ENCODE measurements around the gene PNLIPRP3. TPM values are rescaled to one million over a fixed set of nuclear protein-coding genes. Genes with fewer than 3 reads are reported as not detected.

PNLIPRP3 gene
- total and polyA plus RNA-seq, 2 donors (not counting 1 experiment from before 2014, with no cell fraction given), result not detected

DNA sequence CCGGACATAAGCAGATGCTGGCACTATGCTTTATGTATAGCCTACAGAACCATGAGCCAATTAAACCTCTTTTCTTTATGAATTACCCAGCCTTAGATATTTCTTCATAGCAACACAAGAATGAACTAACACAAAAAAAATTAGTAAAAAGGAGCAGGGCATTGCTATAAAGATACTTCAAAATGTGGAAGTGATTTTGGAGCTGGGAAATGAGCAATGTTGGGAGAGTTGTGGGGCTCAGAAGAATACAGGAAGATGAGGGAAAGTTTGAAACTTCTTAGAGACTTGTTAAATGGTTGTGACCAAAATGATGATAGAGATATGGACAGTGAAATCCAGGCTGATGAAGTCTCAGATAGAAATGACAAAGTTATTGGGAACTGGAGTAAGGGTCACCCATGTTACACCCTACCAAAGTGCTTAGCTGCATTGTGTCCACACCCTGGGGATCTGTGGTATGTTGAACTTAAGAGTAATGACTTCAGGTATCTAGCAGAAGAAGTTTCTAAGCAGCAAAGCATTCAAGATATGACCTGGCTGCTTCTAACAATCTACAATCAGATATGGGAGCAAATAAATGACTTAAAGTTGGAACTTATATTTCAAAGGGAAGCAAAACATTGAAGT is 24.2 kb downstream of the PNLIPRP3 start:
- Histone ChIP-seq H2AFZ (ENCODE audit: low read length) (no peak overlapping the region), H3K79me2 (ENCODE audit: control insufficient read depth, insufficient read depth, low read length) (no peaks in the 10 kb centered on the region), H3K9me3 (ENCODE audit: control insufficient read depth, insufficient read depth, low read depth, low read length) (no peaks in the 10 kb centered on the region), H4K20me1 (ENCODE audit: control insufficient read depth, extremely low read depth, insufficient read depth, low read length) (no peaks in the 10 kb centered on the region), H3K4me1 (ENCODE audit: control insufficient read depth, extremely low read depth, insufficient read depth, low read length) (no peaks in the 10 kb centered on the region), H3K36me3 (ENCODE audit: control insufficient read depth, insufficient read depth, low read length) (no peaks in the 10 kb centered on the region), H3K27me3 (ENCODE audit: control insufficient read depth, insufficient read depth, low read length) (no peaks in the 10 kb centered on the region), H3K9ac (ENCODE audit: insufficient read depth, low read length) (no peak overlapping the region), H3K27ac (ENCODE audit: insufficient read depth, low read length) (no peak overlapping the region), H3K4me2 (ENCODE audit: extremely low read depth, insufficient read depth, low read length) (no peak overlapping the region), H3K4me3 (replicated peaks in 1 of 4; ENCODE audit: control extremely low read depth in 1 of 4, insufficient read depth in 1 of 4, low read depth in 3 of 4, low read length in 4 of 4) (no peak overlapping the region)
- no peak for DNase-seq (ENCODE audit: low read depth in 2 of 2)
- no peak for TF ChIP-seq EZH2 (IDR thresholded peaks at IDR 0.05; ENCODE audit: low read length, missing control alignments)
- TF ChIP-seq, protein P1, sequence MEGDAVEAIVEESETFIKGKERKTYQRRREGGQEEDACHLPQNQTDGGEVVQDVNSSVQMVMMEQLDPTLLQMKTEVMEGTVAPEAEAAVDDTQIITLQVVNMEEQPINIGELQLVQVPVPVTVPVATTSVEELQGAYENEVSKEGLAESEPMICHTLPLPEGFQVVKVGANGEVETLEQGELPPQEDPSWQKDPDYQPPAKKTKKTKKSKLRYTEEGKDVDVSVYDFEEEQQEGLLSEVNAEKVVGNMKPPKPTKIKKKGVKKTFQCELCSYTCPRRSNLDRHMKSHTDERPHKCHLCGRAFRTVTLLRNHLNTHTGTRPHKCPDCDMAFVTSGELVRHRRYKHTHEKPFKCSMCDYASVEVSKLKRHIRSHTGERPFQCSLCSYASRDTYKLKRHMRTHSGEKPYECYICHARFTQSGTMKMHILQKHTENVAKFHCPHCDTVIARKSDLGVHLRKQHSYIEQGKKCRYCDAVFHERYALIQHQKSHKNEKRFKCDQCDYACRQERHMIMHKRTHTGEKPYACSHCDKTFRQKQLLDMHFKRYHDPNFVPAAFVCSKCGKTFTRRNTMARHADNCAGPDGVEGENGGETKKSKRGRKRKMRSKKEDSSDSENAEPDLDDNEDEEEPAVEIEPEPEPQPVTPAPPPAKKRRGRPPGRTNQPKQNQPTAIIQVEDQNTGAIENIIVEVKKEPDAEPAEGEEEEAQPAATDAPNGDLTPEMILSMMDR (conservative IDR thresholded peaks at IDR 0.05 in 1 of 2, IDR thresholded peaks at IDR 0.05 in 1 of 2; ENCODE audit: low read depth in 1 of 2, low read length in 2 of 2), result no peak

DNA sequence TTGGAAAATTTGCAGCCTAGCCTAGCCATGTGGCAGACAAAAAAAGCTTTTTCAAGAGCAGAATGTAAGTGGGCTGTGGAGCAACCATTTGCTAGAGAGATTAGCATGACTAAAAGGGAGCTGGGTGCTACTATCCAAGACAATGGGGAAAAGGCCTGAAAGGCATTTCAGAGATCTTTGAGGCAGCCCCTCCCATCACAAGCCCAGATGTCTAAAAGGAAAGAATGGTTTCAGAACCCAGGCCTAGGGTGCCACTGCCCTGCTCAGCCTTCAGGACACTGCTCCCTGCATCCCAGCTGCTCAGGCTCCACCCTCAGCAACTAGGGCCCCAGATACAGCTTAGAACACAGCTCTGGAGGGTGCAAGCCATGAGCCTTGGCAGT is 24.7 kb downstream of the PNLIPRP3 start:
- no peaks in the 10 kb centered on the region for H3K36me3 ChIP-seq (ENCODE audit: control insufficient read depth, insufficient read depth, low read length)
- TF ChIP-seq, protein P1 (conservative IDR thresholded peaks at IDR 0.05 in 1 of 2, IDR thresholded peaks at IDR 0.05 in 1 of 2; ENCODE audit: low read depth in 1 of 2, low read length in 2 of 2), result no peak
- no peak for TF ChIP-seq EZH2 (IDR thresholded peaks at IDR 0.05; ENCODE audit: low read length, missing control alignments)
- H2AFZ ChIP-seq (ENCODE audit: low read length), result no peak overlapping the region
- no peak for DNase-seq (ENCODE audit: low read depth in 2 of 2)
- no peak overlapping the region for H3K4me2 ChIP-seq (ENCODE audit: extremely low read depth, insufficient read depth, low read length)
- no peak overlapping the region for H3K27ac ChIP-seq (ENCODE audit: insufficient read depth, low read length)
- H3K4me1 ChIP-seq (ENCODE audit: control insufficient read depth, extremely low read depth, insufficient read depth, low read length), result no peaks in the 10 kb centered on the region
- no peaks in the 10 kb centered on the region for H3K27me3 ChIP-seq (ENCODE audit: control insufficient read depth, insufficient read depth, low read length)
- no peak overlapping the region for H3K4me3 ChIP-seq (replicated peaks in 1 of 4; ENCODE audit: control extremely low read depth in 1 of 4, insufficient read depth in 1 of 4, low read depth in 3 of 4, low read length in 4 of 4)
- H3K79me2 ChIP-seq (ENCODE audit: control insufficient read depth, insufficient read depth, low read length), result no peaks in the 10 kb centered on the region
- H3K9ac ChIP-seq (ENCODE audit: insufficient read depth, low read length), result no peak overlapping the region
- no peaks in the 10 kb centered on the region for H3K9me3 ChIP-seq (ENCODE audit: control insufficient read depth, insufficient read depth, low read depth, low read length)
- H4K20me1 ChIP-seq (ENCODE audit: control insufficient read depth, extremely low read depth, insufficient read depth, low read length), result no peaks in the 10 kb centered on the region

DNA sequence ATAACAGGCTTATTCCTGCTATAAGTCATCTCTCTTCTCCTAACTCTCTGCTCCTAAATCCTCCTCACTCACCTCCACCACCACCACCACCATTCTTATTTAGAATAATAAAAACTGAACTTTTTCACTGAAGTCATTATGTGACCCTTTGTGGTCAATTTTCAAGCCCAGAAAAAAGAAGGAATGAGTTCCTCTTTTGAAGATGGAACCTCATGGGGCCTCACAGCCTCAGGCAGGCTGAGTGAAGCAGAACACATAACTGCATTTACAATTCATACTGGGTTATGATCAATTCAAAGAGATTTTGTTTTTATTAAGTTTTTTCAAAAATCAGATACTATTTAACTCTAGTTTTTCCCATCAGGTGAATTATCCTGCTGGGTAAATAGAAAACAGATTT is 29.8 kb downstream of the PNLIPRP3 start:
- Histone ChIP-seq H3K27me3 (ENCODE audit: control insufficient read depth, insufficient read depth, low read length) (no peaks in the 10 kb centered on the region), H2AFZ (ENCODE audit: low read length) (no peak overlapping the region), H3K9me3 (ENCODE audit: control insufficient read depth, insufficient read depth, low read depth, low read length) (no peaks in the 10 kb centered on the region), H3K79me2 (ENCODE audit: control insufficient read depth, insufficient read depth, low read length) (no peaks in the 10 kb centered on the region), H3K4me3 (replicated peaks in 1 of 4; ENCODE audit: control extremely low read depth in 1 of 4, insufficient read depth in 1 of 4, low read depth in 3 of 4, low read length in 4 of 4) (no peak overlapping the region), H3K36me3 (ENCODE audit: control insufficient read depth, insufficient read depth, low read length) (no peaks in the 10 kb centered on the region), H3K27ac (ENCODE audit: insufficient read depth, low read length) (no peak overlapping the region), H3K4me2 (ENCODE audit: extremely low read depth, insufficient read depth, low read length) (no peak overlapping the region), H3K4me1 (ENCODE audit: control insufficient read depth, extremely low read depth, insufficient read depth, low read length) (no peaks in the 10 kb centered on the region), H3K9ac (ENCODE audit: insufficient read depth, low read length) (no peak overlapping the region), H4K20me1 (ENCODE audit: control insufficient read depth, extremely low read depth, insufficient read depth, low read length) (no peaks in the 10 kb centered on the region)
- TF ChIP-seq EZH2 (IDR thresholded peaks at IDR 0.05; ENCODE audit: low read length, missing control alignments), result no peak
- TF ChIP-seq, protein P1 (conservative IDR thresholded peaks at IDR 0.05 in 1 of 2, IDR thresholded peaks at IDR 0.05 in 1 of 2; ENCODE audit: low read depth in 1 of 2, low read length in 2 of 2), result no peak
- no peak for DNase-seq (ENCODE audit: low read depth in 2 of 2)

Data from fibroblast of lung (primary cell).